ENCODE measurements around the gene BMERB1.

- TF ChIP-seq, protein P1, sequence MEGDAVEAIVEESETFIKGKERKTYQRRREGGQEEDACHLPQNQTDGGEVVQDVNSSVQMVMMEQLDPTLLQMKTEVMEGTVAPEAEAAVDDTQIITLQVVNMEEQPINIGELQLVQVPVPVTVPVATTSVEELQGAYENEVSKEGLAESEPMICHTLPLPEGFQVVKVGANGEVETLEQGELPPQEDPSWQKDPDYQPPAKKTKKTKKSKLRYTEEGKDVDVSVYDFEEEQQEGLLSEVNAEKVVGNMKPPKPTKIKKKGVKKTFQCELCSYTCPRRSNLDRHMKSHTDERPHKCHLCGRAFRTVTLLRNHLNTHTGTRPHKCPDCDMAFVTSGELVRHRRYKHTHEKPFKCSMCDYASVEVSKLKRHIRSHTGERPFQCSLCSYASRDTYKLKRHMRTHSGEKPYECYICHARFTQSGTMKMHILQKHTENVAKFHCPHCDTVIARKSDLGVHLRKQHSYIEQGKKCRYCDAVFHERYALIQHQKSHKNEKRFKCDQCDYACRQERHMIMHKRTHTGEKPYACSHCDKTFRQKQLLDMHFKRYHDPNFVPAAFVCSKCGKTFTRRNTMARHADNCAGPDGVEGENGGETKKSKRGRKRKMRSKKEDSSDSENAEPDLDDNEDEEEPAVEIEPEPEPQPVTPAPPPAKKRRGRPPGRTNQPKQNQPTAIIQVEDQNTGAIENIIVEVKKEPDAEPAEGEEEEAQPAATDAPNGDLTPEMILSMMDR (IDR thresholded peaks at IDR 0.05; ENCODE audit: insufficient read depth, low read depth, low read length), result no peak
- TF ChIP-seq EZH2 (IDR thresholded peaks at IDR 0.05; ENCODE audit: insufficient read depth, low read length), result no peak
Observed at GRCh38 chr16:15477802-15478201, 43.4 kb downstream of the BMERB1 start.

All from astrocyte (in vitro differentiated cells and primary cell).